Inferior parietal cortex (tissue), 1 donor: Measurements from ENCODE around the gene DHRS12.

Source experiments
- DNase-seq: peaks from one replicate; pipeline ENCODE4 v3.0.0-alpha.2; 2016; ENCODE audit errors: extremely low spot score

DHRS12 gene

GRCh38 chr13:51726446-51727193, 77.3 kb downstream of the DHRS12 start:
- no peak for DNase-seq

GRCh38 chr13:51724721-51725120, 79.2 kb downstream of the DHRS12 start:
- DNase-seq = no peak

DNA sequence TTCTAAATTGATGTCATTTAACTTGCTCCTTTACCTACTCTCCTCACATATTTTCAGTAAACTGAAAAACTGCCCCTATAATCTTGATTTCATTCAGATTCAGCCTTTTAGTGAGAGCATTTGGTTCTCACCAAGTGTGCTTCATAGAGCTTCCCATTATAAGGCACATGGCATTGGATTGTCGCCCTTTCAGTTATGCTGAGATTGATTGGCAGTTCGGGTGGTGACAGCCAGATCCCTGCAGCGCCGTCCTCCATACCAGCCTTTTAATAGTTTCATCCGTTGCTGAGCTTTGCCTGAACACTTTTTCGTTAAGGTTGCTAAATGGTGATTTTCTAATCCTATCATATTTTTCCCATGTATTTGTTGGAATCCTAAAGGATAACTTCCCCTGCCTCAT, 80.4 kb downstream of the DHRS12 start:
- no peak for DNase-seq

DNA sequence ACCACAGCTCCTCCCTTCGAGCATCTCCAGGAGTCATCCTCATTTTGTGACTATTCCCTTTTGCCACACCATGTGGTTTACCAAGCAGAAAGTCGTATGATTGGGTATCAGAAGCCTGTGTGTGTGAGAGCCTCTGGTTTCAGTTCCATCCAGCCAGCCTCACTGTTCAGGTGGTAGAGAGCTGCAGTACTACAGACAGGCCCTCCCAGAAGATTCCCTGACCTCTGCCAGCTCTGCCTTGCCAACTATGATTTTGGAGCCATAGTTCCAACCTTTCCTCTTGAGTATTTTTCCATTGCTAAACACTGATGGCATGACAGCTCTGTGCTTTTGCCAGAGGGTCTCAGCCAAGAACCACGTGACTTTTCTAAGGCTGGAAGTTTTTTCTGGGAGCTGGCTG, 82.5 kb downstream of the DHRS12 start:
- no peak for DNase-seq

DNA sequence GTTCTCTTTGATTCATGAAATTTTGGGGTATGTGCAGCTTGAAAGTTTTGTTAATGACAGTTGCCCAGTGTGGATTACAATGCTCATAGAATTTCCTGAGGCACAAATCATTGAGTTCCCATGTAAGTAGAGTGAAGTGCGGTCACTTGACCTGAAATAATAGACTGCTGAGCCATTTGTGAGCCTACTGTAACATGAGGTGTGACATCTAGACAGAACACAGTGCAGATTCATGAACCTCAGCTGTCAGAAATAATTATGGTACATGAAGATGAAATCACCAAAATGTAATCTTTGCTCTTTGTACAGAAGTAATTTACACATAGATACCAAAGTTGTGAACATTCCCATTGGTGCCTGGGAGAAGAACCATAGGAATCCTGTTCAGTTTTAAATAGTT, 84.6 kb downstream of the DHRS12 start:
- DNase-seq = no peak
